KMS-11 (cell line): ENCODE data around the gene A4GALT.

Experiments used
- H2AFZ ChIP-seq: fragments of 200-600 bp; sonication (generic); 2 replicates; pipeline ENCODE4 v1.6.1; 2016; ENCODE audit warnings: antibody characterized with exemption, mixed run types, low read depth
- H3K27ac ChIP-seq: fragments of 200-600 bp; sonication (generic); 2 replicates; pipeline ENCODE4 v1.6.1; 2016; ENCODE audit warnings: mild to moderate bottlenecking, mixed run types
- H3K27me3 ChIP-seq: fragments of 200-600 bp; sonication (generic); 2 replicates; pipeline ENCODE4 v1.6.1; 2017; ENCODE audit warnings: mild to moderate bottlenecking, low read depth, mixed run types, moderate library complexity; ENCODE audit not compliant: insufficient read depth
- H3K36me3 ChIP-seq: fragments of 200-600 bp; sonication (generic); 2 replicates; pipeline ENCODE4 v1.6.1; 2017; ENCODE audit warnings: mild to moderate bottlenecking, mixed run types; ENCODE audit not compliant: insufficient read depth
- H3K4me1 ChIP-seq: fragments of 200-600 bp; sonication (generic); 2 replicates; pipeline ENCODE4 v1.6.1; 2016; ENCODE audit warnings: mild to moderate bottlenecking, low read depth, mixed run types; ENCODE audit not compliant: poor library complexity, severe bottlenecking
- H3K4me2 ChIP-seq: fragments of 200-600 bp; sonication (generic); 2 replicates; pipeline ENCODE4 v1.7.0; 2016; ENCODE audit warnings: mild to moderate bottlenecking, mixed run types
- H3K4me3 ChIP-seq: fragments of 200-600 bp; sonication (generic); IDR thresholded peaks from 2 replicates; pipeline ENCODE4 v1.6.1; 2017; ENCODE audit warnings: low read depth, low read length, mixed read lengths; ENCODE audit not compliant: insufficient read depth
- H3K79me2 ChIP-seq: fragments of 200-600 bp; sonication (generic); 2 replicates; pipeline ENCODE4 v1.6.1; 2016; ENCODE audit warnings: low read depth, mixed run types; ENCODE audit not compliant: insufficient read depth
- H3K9ac ChIP-seq: fragments of 200-600 bp; sonication (generic); 2 replicates; pipeline ENCODE4 v1.6.1; 2016; ENCODE audit warnings: mild to moderate bottlenecking, mixed run types
- H4K20me1 ChIP-seq: fragments of 200-600 bp; sonication (generic); 2 replicates; pipeline ENCODE4 v1.6.1; 2016; ENCODE audit warnings: mild to moderate bottlenecking, mixed run types; ENCODE audit not compliant: insufficient read depth
- CTCF ChIP-seq: fragments of 200-600 bp; sonication (generic); conservative IDR thresholded peaks from 2 replicates; pipeline ENCODE4 v1.6.1; 2017; ENCODE audit warnings: low read depth, mild to moderate bottlenecking, antibody characterized with exemption, low read length, moderate library complexity, mixed read lengths

A4GALT gene

GRCh38 chr22:42696331-42696967 is 24.2 kb downstream of the A4GALT start:
- H3K4me2 ChIP-seq = no peak overlapping the region
- no peak overlapping the region for H2AFZ ChIP-seq
- no peak overlapping the region for H3K4me3 ChIP-seq
- H3K79me2 ChIP-seq = no peaks in the 10 kb centered on the region
- H3K27me3 ChIP-seq = no peaks in the 10 kb centered on the region
- no peaks in the 10 kb centered on the region for H3K36me3 ChIP-seq
- TF ChIP-seq CTCF = no peak
- H4K20me1 ChIP-seq = no peaks in the 10 kb centered on the region
- no peaks in the 10 kb centered on the region for H3K4me1 ChIP-seq
- no peak overlapping the region for H3K27ac ChIP-seq
- H3K9ac ChIP-seq = no peak overlapping the region

- no peaks in the 10 kb centered on the region for H4K20me1 ChIP-seq
- H3K4me1 ChIP-seq = no peaks in the 10 kb centered on the region
- no peak overlapping the region for H3K9ac ChIP-seq
- no peak overlapping the region for H3K4me2 ChIP-seq
- no peak overlapping the region for H3K27ac ChIP-seq
- no peak overlapping the region for H2AFZ ChIP-seq
- no peaks in the 10 kb centered on the region for H3K79me2 ChIP-seq
- no peak overlapping the region for H3K4me3 ChIP-seq
- H3K27me3 ChIP-seq = no peaks in the 10 kb centered on the region
- TF ChIP-seq CTCF = no peak
- H3K36me3 ChIP-seq = no peaks in the 10 kb centered on the region
These were observed 25.4 kb downstream of the A4GALT start for GRCh38 chr22:42695294-42695693.

- no peaks in the 10 kb centered on the region for H3K4me1 ChIP-seq
- no peaks in the 10 kb centered on the region for H4K20me1 ChIP-seq
- H3K27me3 ChIP-seq = no peaks in the 10 kb centered on the region
- H3K9ac ChIP-seq = no peak overlapping the region
- H3K36me3 ChIP-seq = no peaks in the 10 kb centered on the region
- no peaks in the 10 kb centered on the region for H3K79me2 ChIP-seq
- no peak overlapping the region for H3K4me2 ChIP-seq
- TF ChIP-seq CTCF = no peak
- no peak overlapping the region for H2AFZ ChIP-seq
- H3K4me3 ChIP-seq = no peak overlapping the region
- no peak overlapping the region for H3K27ac ChIP-seq
These were observed 26.6 kb downstream of the A4GALT start for GRCh38 chr22:42693763-42694683.

GRCh38 chr22:42693055-42693762 is 27.5 kb downstream of the A4GALT start:
- Histone ChIP-seq H3K4me2 (no peak overlapping the region), H3K4me3 (no peak overlapping the region), H2AFZ (no peak overlapping the region), H3K36me3 (no peaks in the 10 kb centered on the region), H3K79me2 (no peaks in the 10 kb centered on the region), H3K9ac (no peak overlapping the region), H3K4me1 (no peaks in the 10 kb centered on the region), H3K27ac (no peak overlapping the region), H4K20me1 (no peaks in the 10 kb centered on the region), H3K27me3 (no peaks in the 10 kb centered on the region)
- no peak for TF ChIP-seq CTCF
